Osteoblast (primary cell): ENCODE data around the gene S100A10. TPM values are rescaled to one million over a fixed set of nuclear protein-coding genes. Genes with fewer than 3 reads are reported as not detected.

Experiments
- DNase-seq: peaks from one replicate; pipeline ENCODE4 v3.0.0; 2011; ENCODE audit warnings: low spot score, mixed read lengths; ENCODE audit not compliant: insufficient read length; ENCODE audit errors: missing footprints
- H2AFZ ChIP-seq: 2 replicates; pipeline ENCODE4 v1.6.0; 2011; ENCODE audit warnings: mild to moderate bottlenecking, low read length
- H3K27ac ChIP-seq: 2 replicates; pipeline ENCODE4 v1.5.1; 2011; ENCODE audit warnings: mild to moderate bottlenecking, low read depth, low read length, moderate library complexity
- H3K27me3 ChIP-seq: 2 replicates; pipeline ENCODE4 v1.6.0; 2012; ENCODE audit warnings: mild to moderate bottlenecking, control low read depth, inconsistent platforms, low read length, moderate library complexity; ENCODE audit not compliant: insufficient read depth
- H3K36me3 ChIP-seq: 2 replicates; pipeline ENCODE4 v1.5.1; 2011; ENCODE audit warnings: mild to moderate bottlenecking, low read length, control low read depth, moderate library complexity; ENCODE audit not compliant: insufficient read depth
- H3K4me1 ChIP-seq: 2 replicates; pipeline ENCODE4 v1.5.1; 2011; ENCODE audit warnings: mild to moderate bottlenecking, low read length, control low read depth, moderate library complexity; ENCODE audit not compliant: insufficient read depth
- H3K4me2 ChIP-seq: 2 replicates; pipeline ENCODE4 v1.6.0; 2011; ENCODE audit warnings: mild to moderate bottlenecking, low read length; ENCODE audit not compliant: insufficient read depth
- H3K4me3 ChIP-seq: fragments of 200-600 bp; sonication (generic); 3 replicates; pipeline ENCODE4 v1.5.1; 2012; ENCODE audit warnings: mild to moderate bottlenecking, low read length, inconsistent platforms; ENCODE audit not compliant: insufficient read depth
- H3K79me2 ChIP-seq: 2 replicates; pipeline ENCODE4 v1.6.0; 2012; ENCODE audit warnings: mild to moderate bottlenecking, low read length, control low read depth, inconsistent platforms; ENCODE audit not compliant: insufficient read depth
- H3K9me3 ChIP-seq: 2 replicates; pipeline ENCODE4 v1.5.1; 2011; ENCODE audit warnings: low read depth, low read length, control low read depth
- H4K20me1 ChIP-seq: 2 replicates; pipeline ENCODE4 v1.6.0; 2012; ENCODE audit warnings: mild to moderate bottlenecking, low read length, control low read depth; ENCODE audit not compliant: insufficient read depth
- CTCF ChIP-seq: IDR thresholded peaks from 2 replicates; pipeline ENCODE4 v1.5.1; 2011; ENCODE audit warnings: mild to moderate bottlenecking, low read depth, low read length, moderate library complexity; ENCODE audit errors: extremely low read depth
- total RNA-seq: library from RNA; depleted of rRNA; stranded (reverse); fragments of >200 nt; gene quantifications from 2 replicates; pipeline ENCODE4 v1.2.3, GENCODE V29; 2012

Gene S100A10, protein sequence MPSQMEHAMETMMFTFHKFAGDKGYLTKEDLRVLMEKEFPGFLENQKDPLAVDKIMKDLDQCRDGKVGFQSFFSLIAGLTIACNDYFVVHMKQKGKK
- 103 and 116 TPM in 2 replicates for total RNA-seq

DNA sequence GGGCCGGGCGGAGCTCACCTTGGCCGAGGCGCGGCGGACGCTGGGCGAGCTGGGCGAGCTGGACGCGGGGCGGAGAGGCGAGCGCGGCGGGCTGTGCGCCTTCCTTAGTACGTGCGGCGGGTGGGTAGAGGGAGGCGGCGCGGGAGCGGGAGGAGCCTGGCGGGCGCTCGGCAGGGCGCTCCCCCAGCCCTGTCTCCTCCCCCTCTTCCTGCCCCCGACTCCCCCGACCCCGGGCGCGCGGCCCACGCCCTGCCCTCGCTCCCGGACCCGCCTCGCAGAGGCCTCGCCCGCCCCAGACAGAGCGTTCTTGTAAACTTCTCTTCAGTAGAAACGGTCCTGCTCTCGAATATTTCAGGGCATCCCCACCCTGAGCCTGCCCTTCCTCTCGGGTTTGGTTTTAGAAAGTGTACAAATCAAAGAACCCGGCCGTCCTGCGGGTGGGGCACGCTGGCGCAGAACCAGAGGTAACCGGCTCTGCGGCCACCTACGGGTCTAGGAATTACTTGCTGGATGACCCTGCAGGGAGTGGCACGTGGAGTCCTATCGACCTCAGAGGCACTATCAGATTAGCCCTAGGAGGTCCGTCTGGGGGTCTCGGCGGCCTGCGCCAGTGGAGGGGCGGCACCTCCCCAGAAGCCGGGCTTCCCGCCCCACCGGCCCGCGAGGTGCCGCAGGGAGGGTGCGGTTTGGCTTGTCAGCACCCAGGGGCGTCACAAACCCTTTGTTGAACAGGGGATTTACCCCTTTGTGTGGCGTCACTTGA lies at the start of gene S100A10:
TSS of gene S100A10 (minus strand) at position 126 of the 763 bp plus-strand sequence. CDS start 7,629 bp downstream, outside the sequence.
- peak within 1 kb of the TSS; percentile 73 for H2AFZ ChIP-seq
- no peak for TF ChIP-seq CTCF
- H3K4me1 ChIP-seq = peaks cover 63% of the 10 kb centered on the region

DNA sequence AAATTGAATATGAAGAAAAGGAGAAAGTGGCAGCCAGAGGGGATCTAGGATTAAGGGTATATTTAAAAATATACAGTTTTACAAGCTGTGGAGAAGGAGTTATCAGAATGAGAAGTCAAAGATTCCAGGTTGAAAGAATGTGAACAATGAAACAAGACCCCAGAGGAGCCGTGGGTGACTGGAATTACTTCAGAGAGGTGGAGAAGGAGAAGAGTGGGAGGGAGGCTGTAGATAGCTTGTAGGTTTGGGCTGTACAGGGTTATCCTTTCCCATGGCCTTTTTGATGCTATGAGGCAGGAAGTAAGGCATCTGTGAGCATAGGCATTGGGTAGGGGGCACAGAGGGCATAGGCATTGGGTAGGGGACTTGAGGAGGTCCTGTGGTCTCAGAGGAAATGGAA lies 48.4 kb upstream of the S100A10 start:
- H3K27ac ChIP-seq = no peak overlapping the region
- H3K4me3 ChIP-seq = no peak overlapping the region
- H2AFZ ChIP-seq = no peak overlapping the region
- peaks cover 4% of the 10 kb centered on the region for H3K4me1 ChIP-seq
- no peak overlapping the region for H3K4me2 ChIP-seq
- no peaks in the 10 kb centered on the region for H3K9me3 ChIP-seq
- peaks cover 32% of the 10 kb centered on the region for H3K27me3 ChIP-seq
- no peaks in the 10 kb centered on the region for H4K20me1 ChIP-seq
- DNase-seq = no peak
- no peaks in the 10 kb centered on the region for H3K79me2 ChIP-seq
- H3K36me3 ChIP-seq = no peaks in the 10 kb centered on the region
- no peak for TF ChIP-seq CTCF

More for the DNA sequence above, at the start of gene S100A10:
- H3K27ac ChIP-seq = peak within 1 kb of the TSS; percentile 64
- no peaks in the 10 kb centered on the region for H3K9me3 ChIP-seq
- peak; percentile 93 for DNase-seq
- H3K4me2 ChIP-seq = peak within 1 kb of the TSS; percentile 90
- H3K4me3 ChIP-seq = peak within 1 kb of the TSS; percentile 81
- no peaks in the 10 kb centered on the region for H3K27me3 ChIP-seq
- H4K20me1 ChIP-seq = peaks cover 9% of the 10 kb centered on the region
- H3K36me3 ChIP-seq = no peaks in the 10 kb centered on the region
- peaks cover 19% of the 10 kb centered on the region for H3K79me2 ChIP-seq

DNA sequence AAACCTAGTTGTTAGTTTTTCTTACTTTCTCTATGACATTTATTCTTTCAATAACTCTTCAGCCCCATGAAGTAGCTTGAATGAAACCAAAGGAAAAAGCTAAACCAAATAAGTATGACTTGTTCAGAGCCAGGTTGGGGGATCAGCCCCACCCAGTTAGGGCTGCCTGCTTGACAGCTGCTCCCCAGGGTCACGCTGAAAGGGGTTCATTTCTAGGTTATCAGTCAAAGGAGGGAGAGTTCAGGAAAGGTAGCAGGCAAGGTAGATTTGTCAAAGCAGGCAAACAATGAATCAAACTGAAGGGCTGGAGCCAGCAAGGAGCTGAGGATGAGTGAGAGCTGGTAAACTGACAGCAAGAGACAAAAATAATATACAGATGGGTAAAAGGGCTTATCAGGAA lies 46.2 kb upstream of the S100A10 start:
- H3K4me3 ChIP-seq = no peak overlapping the region
- TF ChIP-seq CTCF = no peak
- no peak overlapping the region for H3K27ac ChIP-seq
- H3K9me3 ChIP-seq = no peaks in the 10 kb centered on the region
- no peak overlapping the region for H3K4me2 ChIP-seq
- H3K79me2 ChIP-seq = peaks cover 18% of the 10 kb centered on the region
- H4K20me1 ChIP-seq = peaks cover 9% of the 10 kb centered on the region
- H3K27me3 ChIP-seq = peaks cover 32% of the 10 kb centered on the region
- no peak overlapping the region for H2AFZ ChIP-seq
- peaks cover 9% of the 10 kb centered on the region for H3K4me1 ChIP-seq
- no peaks in the 10 kb centered on the region for H3K36me3 ChIP-seq
- DNase-seq = no peak

GRCh38 chr1:152039461-152039860 lies 45.8 kb upstream of the S100A10 start:
- Histone ChIP-seq H3K4me1 (peaks cover 12% of the 10 kb centered on the region), H3K27ac (no peak overlapping the region), H3K4me2 (no peak overlapping the region), H3K4me3 (no peak overlapping the region), H4K20me1 (peaks cover 13% of the 10 kb centered on the region), H3K27me3 (peaks cover 32% of the 10 kb centered on the region), H3K36me3 (no peaks in the 10 kb centered on the region), H3K79me2 (peaks cover 23% of the 10 kb centered on the region), H3K9me3 (no peaks in the 10 kb centered on the region), H2AFZ (no peak overlapping the region)
- no peak for DNase-seq
- no peak for TF ChIP-seq CTCF
